Subcutaneous adipose tissue (tissue), 4 donors: ENCODE measurements around the gene CCDC61. TPM values are rescaled to one million over a fixed set of nuclear protein-coding genes. Genes with fewer than 3 reads are reported as not detected.

Source experiments
- CTCF ChIP-seq: fragments of 450-650 bp; IDR thresholded peaks from one replicate; pipeline ENCODE4 v1.5.1; 2016; ENCODE audit warnings: low read depth, mild to moderate bottlenecking, control low read depth, antibody characterized with exemption, moderate library complexity
- total RNA-seq, 4 donors: library from RNA; depleted of rRNA; stranded (reverse); fragments of >200 nt; gene quantifications; one replicate each; pipeline ENCODE4 v1.1.0, GENCODE V29; 2016

CCDC61 gene
- total RNA-seq, 4 donors from 2014 or later, result 2.8 to 12.2 (median 4.5) TPM

GRCh38 chr19:46009530-46010510 lies 14.6 kb downstream of the CCDC61 start:
- TF ChIP-seq CTCF, result no peak

GRCh38 chr19:46014534-46014933 lies 19.3 kb downstream of the CCDC61 start:
- no peak for TF ChIP-seq CTCF

- TF ChIP-seq CTCF, result no peak
These were observed 19.8 kb downstream of the CCDC61 start for GRCh38 chr19:46014941-46015686.

GRCh38 chr19:46015687-46016425 lies 20.6 kb downstream of the CCDC61 start:
- TF ChIP-seq CTCF, result no peak

- TF ChIP-seq CTCF, result no peak
These were observed 21.3 kb downstream of the CCDC61 start for GRCh38 chr19:46016426-46017094.

GRCh38 chr19:46017095-46017429 lies 21.8 kb downstream of the CCDC61 start:
- no peak for TF ChIP-seq CTCF
